Activated CD4-positive, alpha-beta T cell treated with anti-CD3 and anti-CD28 coated beads, Interleukin-2, amount 50 U/mL, for 48 hours (primary cell): ENCODE measurements around the gene HIP1.
A peak's percentile ranks its signal among the peaks of the same experiment; 100 is the strongest.
"Not testable (repeated sequence)": the region's sequence is repeated elsewhere in the genome, so short reads cannot be mapped to it uniquely, and the experiment has no call there.

Experiments used
- DNase-seq, 2 experiments: peaks; one replicate each; pipeline ENCODE4 v3.0.0-alpha.2; 2020

The HIP1 gene

DNA sequence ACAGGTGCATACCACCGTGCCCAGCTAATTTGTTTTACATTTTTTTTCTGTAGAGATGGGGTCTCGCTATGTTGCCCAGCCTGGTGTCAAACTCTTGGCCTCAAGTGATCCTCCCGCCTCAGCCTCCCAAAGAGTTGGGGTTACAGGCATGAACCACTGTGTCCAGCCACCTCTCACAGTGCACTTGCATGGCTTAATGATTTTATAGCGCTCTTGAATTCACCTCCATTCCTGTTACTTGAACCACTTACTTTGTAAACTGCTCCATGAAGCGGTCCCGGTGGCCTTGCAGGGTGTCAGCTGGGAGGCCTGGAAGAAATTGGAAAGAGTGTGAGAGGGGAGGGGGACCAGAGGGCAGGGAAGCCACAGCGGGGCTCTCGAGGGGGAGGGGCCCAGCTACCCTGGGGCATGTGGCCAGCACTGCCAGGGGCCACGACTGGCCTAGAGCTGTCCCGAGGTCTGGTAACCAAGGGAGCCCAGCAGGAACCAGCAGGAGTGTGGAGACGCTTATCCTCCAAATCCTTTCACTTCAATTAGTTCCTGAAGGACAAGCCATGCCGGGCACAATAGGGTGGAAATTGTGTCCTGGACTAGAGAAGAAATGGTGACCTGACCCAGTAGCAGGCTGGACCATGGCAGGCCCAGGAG, 170.7 kb downstream of the HIP1 start:
- no peak for DNase-seq

DNA sequence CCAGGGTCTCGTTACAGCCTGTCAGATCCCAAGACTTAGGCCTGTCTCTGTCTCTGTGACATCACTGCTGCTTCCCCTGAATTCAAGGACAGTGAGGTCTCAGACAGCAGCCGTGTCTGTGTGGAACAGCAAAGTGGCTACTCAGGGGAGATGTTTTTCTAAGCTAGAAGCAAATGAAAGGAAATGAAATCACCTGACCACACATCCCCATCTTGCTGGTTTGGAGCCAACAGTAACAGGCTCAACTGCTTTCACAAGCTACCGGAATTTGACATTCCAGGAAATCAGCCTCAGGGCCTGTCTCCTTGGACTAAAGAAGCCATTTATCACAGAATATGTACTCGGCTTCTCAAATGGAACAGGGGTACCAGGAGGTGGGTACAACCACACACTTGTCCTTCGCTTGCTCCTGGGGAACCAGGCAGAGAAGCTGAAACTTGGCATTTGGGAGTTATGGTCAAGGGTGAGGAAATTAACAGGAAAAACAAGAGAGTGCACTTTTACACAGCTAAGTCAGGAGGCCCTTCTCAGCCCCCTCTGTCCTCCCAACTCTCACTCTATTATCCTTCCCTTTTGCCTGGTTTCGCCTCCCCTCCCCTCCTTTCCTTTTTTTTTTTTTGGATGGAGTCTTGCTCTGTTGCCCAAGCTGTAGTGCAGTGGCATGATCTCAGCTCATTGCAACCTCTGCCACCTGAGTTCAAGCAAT, 173.5 kb downstream of the HIP1 start:
- DNase-seq = no peak

DNA sequence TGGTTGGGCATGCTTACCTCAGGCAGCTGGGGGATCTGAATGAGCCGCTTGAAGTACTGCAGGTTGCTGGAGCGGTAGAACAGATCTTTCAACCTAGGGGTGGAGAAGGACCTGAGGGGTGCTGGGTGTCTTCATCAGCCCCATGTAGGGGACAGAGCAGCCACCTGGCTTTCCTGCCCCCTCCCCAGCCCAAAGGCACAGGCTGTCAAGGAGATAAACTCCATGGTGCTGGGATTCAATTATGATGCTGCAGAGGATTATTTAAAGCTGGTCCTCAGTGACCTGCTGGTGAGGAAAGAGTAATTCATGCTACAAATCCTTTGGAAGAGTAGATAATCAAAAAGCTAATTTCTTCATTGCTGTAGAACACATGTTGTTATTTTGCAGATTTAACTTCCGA, 175.6 kb downstream of the HIP1 start:
- DNase-seq = no peak

DNA sequence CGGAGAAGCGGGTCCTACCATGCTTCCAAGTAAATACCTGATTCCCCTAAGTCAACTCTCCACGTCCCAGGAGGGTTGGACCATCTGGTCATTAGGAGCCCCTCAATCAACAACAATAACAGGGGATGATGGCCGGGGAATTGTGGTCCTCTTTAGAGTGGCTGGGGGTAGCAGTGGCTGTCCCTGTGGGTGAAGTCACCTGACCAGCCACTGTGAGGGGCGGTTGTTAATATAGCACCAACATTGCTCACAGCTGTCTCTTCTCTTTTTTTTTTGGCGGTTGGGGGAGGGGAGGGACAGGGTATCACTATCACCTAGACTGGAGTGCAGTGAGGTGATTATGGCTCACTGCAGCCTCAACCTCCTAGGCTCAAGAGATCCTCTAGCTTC, 178.8 kb downstream of the HIP1 start:
- no peak for DNase-seq

DNA sequence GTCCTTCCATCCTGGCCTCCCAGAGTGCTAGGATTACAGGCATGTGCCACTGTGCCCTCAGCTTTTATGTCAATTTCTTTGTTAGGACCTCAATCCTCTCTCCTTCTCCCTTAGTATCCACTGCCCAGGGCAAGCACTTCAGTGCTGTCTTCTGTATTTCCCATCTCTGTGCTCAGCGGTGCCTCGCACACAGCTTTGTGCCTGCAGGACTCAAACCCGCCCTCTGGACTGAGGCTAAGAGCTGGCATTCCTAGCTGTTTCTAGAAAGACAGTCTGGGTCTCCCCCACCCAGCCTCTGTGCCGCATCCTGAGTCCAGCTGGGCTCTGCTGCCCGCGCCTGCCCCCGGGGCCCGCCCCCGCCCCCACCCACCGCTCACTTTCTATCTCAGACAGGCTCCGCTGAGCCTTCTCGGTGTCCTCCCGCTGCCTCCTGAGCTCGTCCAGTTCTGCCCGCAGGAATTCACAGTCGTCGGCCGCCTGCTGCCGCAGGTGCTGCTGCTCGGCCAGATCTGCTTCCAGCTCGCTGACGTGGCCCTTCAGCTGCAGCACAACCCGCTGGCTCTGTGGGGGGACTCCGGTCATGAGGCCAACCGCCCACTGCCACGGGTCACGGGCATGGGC, 179.3 kb downstream of the HIP1 start:
- no peak for DNase-seq

DNA sequence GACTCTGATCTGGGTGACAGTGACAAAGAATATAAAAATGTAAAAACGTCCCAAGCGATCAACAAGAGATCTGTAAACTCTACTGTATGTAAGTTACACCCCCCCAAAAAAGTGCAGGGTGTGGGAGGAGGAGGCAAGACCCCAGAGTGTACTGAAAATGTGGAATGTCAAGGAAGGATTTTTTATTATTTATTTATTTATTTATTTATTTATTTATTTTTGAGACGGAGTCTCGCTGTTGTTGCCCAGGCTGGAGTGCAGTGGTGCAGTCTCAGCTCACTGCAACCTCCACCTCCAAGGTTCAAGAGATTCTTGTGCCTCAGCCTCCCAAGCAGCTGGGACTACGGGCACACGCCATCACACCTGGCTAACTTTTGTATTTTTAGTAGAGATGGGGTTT, 181.9 kb downstream of the HIP1 start:
- not testable (repeated sequence) for DNase-seq

DNA sequence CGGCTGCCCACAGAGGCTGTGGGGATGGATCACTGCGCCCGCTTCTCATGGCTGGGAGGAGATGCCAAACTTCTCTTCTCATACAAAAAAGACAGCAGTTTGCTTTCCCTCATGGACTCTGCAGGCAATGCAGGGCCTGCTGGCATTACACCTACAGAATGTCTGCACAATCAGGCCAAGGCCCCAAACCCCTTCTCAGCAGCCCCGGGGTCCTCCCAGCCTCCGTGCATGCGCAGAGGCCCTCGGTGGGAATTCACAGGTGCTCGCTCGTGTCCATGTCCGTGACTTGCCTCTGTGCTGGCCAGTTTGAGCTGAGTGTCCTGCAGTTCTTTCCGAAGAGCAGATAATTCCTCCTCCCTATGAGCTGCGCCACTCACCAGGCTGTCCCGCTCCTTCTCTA, 183.0 kb downstream of the HIP1 start:
- DNase-seq = no peak

DNA sequence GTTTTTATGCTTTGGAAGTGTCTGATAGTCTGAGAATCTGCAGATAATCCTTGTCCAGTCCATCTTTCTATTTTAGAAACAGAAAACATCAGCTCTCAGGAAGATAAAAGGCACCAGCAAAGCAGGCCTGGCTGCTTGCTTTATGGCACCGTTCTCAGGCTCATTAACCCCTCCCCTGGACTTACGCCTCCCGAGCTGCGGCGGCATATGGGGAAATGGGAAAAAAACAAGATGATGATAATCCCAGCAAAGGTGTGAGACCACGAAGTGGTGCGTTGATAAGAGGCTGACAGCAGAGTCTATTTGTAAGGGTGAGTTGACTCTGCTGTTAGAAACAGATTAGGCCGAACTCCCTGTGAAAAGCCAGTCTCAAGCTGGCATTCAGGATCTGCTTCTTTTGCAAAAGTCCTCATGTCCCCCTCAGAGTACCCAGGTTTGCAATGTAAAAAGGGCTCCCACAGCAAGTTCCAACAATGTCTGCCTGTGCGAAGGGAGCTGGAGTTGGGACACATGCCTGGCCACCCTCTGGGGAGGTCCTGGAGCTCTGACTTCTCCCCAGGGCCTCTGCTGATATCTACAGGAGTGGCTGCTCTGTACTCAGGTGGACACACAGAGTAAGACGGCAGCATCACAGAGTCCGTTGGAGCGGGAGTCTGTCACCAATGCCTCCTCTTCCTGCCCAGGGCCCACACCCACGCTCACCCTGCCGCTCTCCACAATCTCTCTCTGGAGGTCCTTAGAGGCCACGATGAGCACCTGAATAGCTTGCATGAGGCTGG, 192.3 kb downstream of the HIP1 start:
- no peak for DNase-seq

DNA sequence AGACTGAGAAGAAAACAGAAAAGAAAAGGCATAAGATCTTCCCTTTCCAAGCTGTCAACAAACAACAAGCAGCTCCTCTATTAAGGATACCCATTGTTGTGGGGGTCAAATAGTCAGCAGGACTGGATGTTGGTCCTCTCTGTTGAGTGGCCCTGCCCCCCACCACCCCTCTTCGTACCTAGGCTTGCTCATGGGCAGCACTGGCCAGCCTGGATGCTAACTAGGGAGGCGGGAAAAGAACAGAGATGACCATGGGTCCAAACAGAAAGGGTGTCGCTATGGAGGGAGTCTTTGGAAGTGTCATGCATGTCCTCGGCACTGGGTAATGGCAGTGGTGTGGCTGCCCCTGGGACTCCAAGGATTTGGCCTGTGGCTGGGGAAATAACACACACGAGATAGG, 201.0 kb downstream of the HIP1 start:
- DNase-seq = no peak

DNA sequence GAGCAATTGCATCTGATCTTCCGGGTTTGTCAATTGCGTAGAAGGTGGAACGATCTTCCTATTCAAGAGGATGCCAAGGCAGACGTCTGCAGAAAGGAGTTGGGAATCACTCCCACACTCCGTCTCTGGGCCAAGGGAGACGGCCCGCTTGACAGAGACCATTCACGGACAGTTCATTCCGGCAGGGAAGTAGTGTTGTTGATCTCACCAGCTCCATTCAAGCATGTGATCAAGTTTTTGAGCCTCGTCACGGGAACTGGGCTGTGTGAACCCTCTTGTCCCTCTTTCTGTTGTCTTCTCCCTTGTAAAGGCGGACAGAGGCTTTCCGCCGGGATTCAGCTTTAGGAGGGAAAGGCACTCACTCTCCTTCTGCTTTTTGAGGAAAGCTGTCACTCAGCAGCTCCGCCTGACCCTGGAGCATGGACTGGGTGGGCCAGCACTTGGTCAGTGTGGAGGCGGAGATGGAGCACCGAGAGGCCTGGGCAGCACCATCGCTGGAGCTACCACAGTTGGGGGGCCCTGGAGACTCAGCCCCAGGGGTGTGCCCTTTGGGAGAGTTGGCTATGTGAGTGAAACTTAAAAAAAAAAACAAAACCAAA, 201.7 kb downstream of the HIP1 start:
- DNase-seq = no peak

DNA sequence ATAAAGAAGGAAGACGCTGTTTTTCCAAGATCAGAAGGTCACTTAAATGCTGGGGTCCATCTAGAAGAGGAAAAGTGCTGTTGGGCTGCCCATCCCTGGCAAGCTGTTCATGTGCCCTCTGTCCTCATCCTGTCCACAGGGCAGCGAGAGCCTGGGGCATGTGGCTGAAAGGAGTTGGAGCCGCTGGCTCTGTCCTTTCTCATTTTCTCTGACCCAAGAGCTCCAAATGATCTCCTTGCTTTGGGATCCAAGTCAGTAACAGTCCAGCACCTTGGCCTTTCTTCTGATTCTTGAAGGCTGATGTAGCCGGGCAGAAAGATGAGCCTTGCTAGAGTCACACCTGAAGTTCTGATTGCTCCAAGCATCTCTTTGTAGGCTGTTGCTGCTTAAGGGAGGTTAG, 202.2 kb downstream of the HIP1 start:
- DNase-seq = no peak

DNA sequence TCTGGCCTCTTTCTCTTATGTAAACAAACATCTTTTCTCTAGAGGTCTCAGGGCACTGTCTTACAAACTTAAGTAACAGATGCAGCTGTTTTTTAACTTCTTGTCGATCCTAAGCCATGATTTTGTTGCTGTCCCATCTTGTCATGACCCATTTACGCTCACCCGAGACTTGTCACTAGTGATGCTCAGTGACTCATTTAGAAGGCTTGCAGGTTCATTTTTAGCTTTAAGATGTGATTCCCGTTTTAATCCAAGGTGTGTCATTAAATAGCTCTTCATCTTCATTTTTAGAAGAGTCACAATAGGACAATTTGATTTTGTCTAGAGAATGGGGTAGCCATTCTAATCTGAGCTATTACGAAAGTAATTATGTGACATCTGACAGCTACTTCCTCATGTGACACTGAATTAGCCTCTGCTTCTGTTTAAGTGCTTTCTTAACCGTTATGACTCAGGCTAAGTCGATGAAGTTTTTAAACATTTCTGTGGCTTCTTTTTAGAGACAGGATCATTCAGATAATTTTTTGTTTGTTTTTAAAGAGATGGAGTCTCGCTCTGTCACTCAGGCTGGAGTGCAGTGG, 203.9 kb downstream of the HIP1 start:
- DNase-seq = no peak

DNA sequence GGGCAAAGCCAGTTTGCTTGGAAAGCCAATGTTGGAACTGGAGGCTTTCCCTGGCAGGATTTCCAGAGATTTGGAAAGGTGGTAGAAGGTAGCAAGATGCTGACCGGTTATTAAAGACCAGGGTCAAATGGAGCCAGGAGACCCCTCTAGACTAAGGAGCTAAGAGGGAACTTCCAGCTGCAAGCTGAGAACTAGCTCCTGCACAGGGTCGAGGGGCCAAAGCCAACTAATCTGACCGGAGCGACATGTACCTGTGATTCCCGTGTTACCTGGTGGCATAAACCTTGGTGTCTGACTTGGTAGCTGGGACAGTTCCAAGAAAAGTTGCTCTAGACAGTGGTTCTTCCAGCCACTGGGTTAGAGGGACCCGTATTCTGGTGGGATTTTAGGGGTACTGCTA, 204.8 kb downstream of the HIP1 start:
- no peak for DNase-seq

DNA sequence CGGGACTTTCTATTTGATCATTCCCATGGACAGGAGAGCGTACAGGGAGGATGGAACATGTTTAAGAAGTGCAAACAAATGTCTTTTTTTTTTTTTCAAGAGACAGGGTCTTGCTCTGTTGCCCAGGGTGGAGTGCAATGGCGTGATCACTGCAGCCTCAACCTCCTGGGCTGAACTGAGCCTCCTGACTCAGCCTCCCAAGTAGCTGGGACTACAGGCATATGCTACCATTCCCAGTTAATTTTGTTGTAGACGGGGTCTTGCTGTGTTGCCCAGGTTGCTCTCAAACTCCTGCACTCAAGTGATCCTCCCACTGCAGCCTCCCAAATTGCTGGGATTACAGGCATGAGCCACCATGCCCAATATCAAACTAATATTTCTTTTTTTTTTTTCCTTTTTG, 206.1 kb downstream of the HIP1 start:
- no peak for DNase-seq

DNA sequence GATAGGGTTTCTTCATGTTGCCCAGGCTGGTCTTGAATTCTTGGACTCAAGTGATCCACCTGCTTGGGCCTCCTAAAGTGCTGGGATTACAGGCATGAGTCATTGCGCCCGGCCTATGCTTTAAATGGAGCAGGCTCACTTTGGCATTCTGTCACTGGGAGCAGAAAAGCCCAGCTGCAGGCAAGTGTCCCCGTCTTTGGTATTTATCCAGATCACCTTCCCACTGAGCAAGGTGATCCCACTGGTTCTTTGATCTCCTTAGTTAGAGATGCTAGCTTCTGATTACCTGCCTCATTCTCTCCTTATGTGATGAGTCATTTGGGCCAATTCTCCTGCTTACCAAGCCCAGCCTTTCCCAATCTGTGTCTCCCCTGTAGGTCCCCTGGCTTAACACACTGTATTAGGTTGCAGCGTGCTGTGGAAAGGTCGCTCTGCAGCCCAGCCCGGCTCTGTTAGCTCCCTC, 207.4 kb downstream of the HIP1 start:
- no peak for DNase-seq

DNA sequence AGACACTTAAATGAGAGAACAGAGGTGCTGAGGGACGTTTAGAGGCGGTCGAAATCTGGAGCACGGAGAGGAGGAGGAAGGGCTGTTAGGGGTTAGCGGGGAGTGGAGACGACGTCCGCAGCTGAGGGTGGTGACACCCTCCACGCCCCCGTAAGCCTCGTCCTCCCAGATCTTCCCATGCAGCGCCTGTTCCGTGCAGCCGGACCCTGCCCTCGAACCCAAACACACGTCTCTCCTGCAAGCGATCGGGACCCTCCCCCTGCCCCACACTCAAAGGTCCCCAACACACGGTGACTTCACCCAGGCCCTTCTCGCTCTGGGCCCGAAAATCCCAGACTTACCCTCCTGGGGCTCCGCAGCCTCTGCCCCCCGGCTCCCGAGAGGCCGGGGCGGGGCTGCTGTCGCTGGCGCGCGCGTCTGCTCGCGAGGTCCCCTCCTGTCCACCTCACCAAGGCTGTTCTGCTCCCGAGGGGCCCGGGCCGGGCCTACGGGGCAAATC, 211.5 kb downstream of the HIP1 start:
- peak; percentile 10 to 16 for DNase-seq

DNA sequence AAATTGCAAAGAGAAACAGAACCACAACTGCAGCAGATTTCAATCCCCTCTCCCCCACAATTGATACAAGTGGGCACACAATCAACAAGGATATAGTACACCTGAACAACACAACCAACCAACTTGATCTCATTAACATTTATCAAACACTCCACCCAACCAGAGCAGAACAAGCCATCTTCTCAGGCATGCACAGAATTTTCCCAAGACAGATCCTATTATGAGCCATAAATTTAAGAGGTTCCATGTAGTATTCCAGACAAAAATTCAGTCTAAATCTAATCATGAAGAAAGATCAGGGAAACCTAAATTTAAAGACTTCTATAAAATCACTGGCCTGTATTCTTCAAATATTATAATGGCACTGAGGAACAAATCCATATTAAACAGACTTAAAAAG, 217.0 kb downstream of the HIP1 start:
- DNase-seq = not testable (repeated sequence)

DNA sequence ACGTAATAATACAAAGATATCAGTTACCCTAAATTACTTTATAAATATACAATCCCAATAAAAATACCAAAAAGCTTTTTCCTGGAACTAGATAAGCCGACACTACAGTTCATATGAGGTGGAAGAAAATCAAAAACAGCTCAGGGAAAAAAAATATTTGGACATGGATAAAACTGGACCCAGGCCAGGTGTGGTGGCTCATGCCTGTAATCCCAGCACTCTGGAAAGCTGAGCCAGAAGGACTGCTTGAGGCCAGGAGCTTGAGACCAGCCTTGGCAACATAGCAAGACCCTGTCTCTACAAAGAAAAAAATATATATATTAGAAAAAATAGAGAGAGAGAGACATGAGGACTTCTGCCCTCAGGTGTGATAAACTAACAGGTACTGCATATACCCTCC, 219.9 kb downstream of the HIP1 start:
- not testable (repeated sequence) for DNase-seq

DNA sequence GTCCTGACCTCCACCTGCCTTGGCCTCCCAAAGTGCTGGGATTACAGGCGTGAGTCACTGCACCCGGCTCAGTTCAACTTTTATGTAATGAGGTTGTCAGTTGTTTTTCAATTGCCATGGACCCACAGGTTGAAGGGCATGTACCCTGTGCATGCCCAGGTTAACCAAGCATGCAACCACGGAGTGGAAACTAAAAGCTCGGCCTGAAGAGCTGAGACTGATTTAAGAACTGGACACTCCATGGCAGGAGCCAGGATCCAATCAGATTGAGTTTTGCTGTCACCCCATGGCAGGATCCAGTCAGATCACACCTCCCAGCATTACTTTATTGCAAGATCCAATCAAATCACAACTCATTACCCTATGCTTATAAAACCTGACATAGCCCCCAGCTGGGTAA, 229.7 kb downstream of the HIP1 start:
- DNase-seq = not testable (repeated sequence)

DNA sequence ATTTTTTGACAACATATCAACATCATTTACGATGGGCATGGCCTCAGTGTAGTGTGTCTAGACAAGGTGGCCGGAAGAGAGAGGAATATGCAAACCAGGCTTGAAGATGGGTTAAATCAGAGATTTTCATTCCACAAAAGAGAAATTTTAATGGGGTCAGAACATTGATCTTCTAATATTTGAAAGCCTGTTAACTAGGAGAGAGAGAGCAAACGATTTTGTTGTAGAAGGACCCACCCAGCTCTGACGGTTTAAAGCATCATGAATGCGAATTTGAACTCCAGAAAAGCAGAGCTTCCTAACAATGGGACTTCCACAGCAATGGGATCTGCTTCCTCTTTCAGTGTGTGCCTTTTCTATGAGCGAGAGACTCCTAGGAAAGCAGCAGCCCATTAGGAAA, 246.7 kb downstream of the HIP1 start, which contains the start of gene SPDYE5:
Gene SPDYE5 (plus strand): TSS at position 301 of the 400 bp plus-strand sequence. CDS start 1,728 bp downstream, outside the sequence.
- DNase-seq = not testable (repeated sequence)

DNA sequence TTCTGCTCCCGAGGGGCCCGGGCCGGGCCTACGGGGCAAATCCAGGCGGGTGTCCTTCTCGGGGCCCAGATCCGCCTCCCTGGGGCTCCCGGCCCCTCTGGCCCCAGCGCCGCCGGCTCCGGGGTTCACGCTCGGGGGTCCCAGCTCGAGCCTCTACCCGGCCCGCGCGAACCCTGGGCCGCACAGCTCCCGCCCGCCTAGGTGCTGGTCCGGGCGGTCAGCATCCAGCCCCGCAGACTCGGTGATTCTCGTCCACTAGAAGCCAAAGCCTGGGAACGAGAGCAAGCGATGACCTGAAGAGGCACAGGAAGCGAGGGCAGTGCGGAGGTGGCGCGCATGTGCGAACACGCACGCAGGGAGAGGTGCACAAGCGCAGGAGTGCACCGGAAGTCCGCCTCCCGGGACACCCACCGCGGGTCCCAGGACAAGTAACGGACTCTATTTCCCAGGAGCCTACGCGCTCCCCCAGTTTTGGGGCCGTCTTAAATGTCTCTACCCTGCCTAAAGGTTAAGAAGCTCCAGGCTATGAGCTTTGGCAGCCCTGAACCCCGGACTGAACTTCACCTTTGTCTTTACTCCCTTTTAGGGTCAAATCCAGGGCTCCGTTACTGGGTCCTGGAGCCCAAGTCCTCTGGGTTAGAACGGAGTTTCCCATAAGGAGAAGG, 252.6 kb downstream of the HIP1 start, which contains the start of gene POM121C:
Gene POM121C (minus strand): TSS at position 321 of the 665 bp plus-strand sequence. CDS start 44,803 bp downstream, outside the sequence.
- peak; percentile 89 to 93 for DNase-seq
